ENCODE results near the gene ANAPC16. TPM values are rescaled to one million over a fixed set of nuclear protein-coding genes. Genes with fewer than 3 reads are reported as not detected.

Gene ANAPC16
- total and polyA plus RNA-seq, 7 experiments from 2014 or later = 85.5 to 445 (median 118) TPM

DNA sequence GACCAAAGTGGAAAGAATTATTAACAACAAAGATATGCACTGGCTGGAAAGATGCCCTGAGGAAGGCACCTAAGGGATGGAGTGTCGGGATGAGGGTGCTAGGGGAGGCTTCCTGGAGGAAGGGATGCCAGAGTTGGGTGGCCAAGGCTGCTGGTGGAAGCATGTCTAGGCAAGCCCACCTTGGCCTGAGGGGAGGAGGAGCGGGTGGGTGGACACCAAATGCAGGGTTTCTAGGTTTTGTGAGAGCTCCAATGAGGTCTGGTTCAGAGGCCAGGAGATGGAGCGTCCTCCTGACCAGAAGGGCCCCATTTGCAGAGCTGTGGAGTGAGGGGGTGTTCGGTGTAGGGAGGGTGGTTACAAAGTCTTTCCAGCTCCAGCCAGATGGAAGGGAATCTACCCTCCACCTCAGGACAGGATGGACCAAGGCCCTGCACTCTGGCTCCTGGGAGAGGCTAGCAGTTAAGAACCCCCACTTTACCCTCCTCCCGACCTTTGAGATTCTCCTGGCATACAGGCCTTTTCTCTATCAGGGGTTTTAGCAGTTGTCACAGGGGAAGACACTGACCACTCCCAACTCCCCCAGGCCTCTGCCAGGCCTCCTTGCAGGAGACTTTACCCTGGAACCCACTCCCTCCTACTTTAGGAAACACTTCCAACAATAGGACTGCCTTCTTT is 54.9 kb downstream of the ANAPC16 start:
- H3K4me1 Mint-ChIP-seq = peaks cover 17 to 41% (median 36%) of the 10 kb centered on the region in 7 donors
- DNase-seq (no peak), ATAC-seq (no peak)
- H3K27me3 Mint-ChIP-seq = no peaks in the 10 kb centered on the region
- H3K4me3 Mint-ChIP-seq = peak overlapping the region in 4 of 10 donors; percentile 17 to 51 (median 29)
- POLR2A ChIA-PET = interaction anchor here (0.7 to 10.1 kb wide), 5 partner anchors 11 to 58 kb away, joined by 3 to 219 read pairs (median 86); no protein-coding TSS in a partner anchor
- peaks cover 0 to 25% (median 11%) of the 10 kb centered on the region in 3 experiments for H3K36me3 ChIP-seq (ENCODE audit: control insufficient read depth in 2 of 3, insufficient read depth in 3 of 3, low read length in 3 of 3)
- H3K9me3 Mint-ChIP-seq = peaks cover 0 to 2% (median 0%) of the 10 kb centered on the region in 11 donors
- no peaks in the 10 kb centered on the region for H3K9me3 ChIP-seq (ENCODE audit: control insufficient read depth in 2 of 3, low read length in 3 of 3)
- intact Hi-C loops (cut with micrococcal nuclease) = loop anchor here in 1 of 2 donors (5.0 kb wide), 1 partner anchor 422 kb away; the partner anchor contains the start of gene MCU
- no peak overlapping the region for H3K27ac ChIP-seq (ENCODE audit: low read depth, low read length)
- CTCF ChIA-PET = interaction anchor here (0.8 to 1.8 kb wide), 2 partner anchors 10 to 23 kb away, joined by 3 to 4 read pairs; no protein-coding TSS in a partner anchor
- H3K4me3 ChIP-seq (ENCODE audit: low read length) = no peak overlapping the region
- H3K36me3 Mint-ChIP-seq = peaks cover 9 to 20% (median 13%) of the 10 kb centered on the region in 5 donors
- H3K27me3 ChIP-seq (ENCODE audit: control insufficient read depth in 2 of 2, insufficient read depth in 2 of 2, low read length in 2 of 2) = no peaks in the 10 kb centered on the region
- H3K27ac Mint-ChIP-seq = peak overlapping the region in 8 of 9 donors; percentile 1 to 95 (median 56)
- peaks cover 7 to 9% of the 10 kb centered on the region in 2 donors for H3K4me1 ChIP-seq (ENCODE audit: control insufficient read depth in 2 of 2, insufficient read depth in 2 of 2, low read length in 2 of 2)

DNA sequence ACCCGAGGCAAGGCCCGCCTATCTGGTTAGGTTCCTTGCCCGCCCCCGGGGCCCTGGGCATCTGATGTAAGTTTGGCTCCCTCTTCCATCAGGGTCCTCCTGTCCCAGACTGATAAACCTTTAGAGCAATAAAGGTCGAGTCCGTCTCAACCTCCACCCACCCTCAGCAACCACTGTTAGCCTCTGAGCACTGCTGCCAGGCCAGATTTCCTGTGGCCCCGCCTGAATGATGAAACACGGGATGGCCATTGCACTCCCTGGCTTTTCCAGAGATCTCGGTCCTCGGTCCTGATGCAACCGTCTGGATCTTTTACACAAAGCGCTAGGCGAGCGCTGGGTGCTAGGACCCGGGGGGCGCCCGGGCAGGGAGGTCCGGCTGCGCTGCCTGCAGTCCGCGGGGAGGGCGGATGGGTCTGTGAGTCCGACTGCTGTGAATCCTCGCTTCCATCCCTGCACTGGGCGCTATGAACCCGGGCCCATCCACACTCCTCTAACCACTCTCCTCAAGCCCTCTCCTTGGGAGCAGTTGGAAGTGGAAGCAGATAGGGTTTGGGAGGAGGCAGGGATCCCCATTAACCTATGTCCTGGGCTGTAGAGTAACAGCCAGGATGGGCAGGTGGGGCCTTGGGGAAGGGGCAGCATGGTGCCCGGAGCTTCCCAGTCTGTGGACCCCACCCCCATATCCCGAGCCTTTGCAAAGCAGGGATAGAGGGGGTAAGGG is 57.0 kb downstream of the ANAPC16 start:
- Mint-ChIP-seq H3K27ac (peak overlapping the region; percentile 36 to 98 (median 94)), H3K9me3 (peaks cover 0 to 2% (median 0%) of the 10 kb centered on the region in 11 donors), H3K4me1 (peaks cover 30 to 58% (median 51%) of the 10 kb centered on the region in 7 donors), H3K4me3 (peak overlapping the region; percentile 97 to 100 (median 99)), H3K36me3 (peaks cover 14 to 31% (median 22%) of the 10 kb centered on the region in 5 donors), H3K27me3 (no peaks in the 10 kb centered on the region)
- H3K36me3 ChIP-seq (ENCODE audit: control insufficient read depth in 2 of 3, insufficient read depth in 3 of 3, low read length in 3 of 3) = peaks cover 0 to 34% (median 11%) of the 10 kb centered on the region in 3 experiments
- ATAC-seq (no peak), DNase-seq (peak in 3 of 9 donors; percentile 12 to 61 (median 21))
- ChIA-PET POLR2A (interaction anchor here (0.9 to 10.1 kb wide), 13 partner anchors 13 to 136 kb away, joined by 3 to 219 read pairs (median 26); partner anchors contain the start of genes ANAPC16 and ASCC1), CTCF (interaction anchor here (1.1 to 6.4 kb wide), 6 partner anchors 11 to 63 kb away, joined by 3 to 69 read pairs (median 19); no protein-coding TSS in a partner anchor)
- peak overlapping the region; percentile 96 for H3K27ac ChIP-seq (ENCODE audit: low read depth, low read length)
- H3K27me3 ChIP-seq (ENCODE audit: control insufficient read depth in 2 of 2, insufficient read depth in 2 of 2, low read length in 2 of 2) = no peaks in the 10 kb centered on the region
- H3K9me3 ChIP-seq (ENCODE audit: control insufficient read depth in 2 of 3, low read length in 3 of 3) = no peaks in the 10 kb centered on the region
- H3K4me1 ChIP-seq (ENCODE audit: control insufficient read depth in 2 of 2, insufficient read depth in 2 of 2, low read length in 2 of 2) = peaks cover 9 to 20% of the 10 kb centered on the region in 2 donors
- intact Hi-C loops (cut with micrococcal nuclease) = loop anchor here (1.0 to 5.0 kb wide), 12 partner anchors 12 to 419 kb away; partner anchors contain the start of genes ANAPC16 (in 1 of the 2), ASCC1 (in 1 of the 2) and MCU (in 1 of the 2)
- peak overlapping the region; percentile 95 for H3K4me3 ChIP-seq (ENCODE audit: low read length)

DNA sequence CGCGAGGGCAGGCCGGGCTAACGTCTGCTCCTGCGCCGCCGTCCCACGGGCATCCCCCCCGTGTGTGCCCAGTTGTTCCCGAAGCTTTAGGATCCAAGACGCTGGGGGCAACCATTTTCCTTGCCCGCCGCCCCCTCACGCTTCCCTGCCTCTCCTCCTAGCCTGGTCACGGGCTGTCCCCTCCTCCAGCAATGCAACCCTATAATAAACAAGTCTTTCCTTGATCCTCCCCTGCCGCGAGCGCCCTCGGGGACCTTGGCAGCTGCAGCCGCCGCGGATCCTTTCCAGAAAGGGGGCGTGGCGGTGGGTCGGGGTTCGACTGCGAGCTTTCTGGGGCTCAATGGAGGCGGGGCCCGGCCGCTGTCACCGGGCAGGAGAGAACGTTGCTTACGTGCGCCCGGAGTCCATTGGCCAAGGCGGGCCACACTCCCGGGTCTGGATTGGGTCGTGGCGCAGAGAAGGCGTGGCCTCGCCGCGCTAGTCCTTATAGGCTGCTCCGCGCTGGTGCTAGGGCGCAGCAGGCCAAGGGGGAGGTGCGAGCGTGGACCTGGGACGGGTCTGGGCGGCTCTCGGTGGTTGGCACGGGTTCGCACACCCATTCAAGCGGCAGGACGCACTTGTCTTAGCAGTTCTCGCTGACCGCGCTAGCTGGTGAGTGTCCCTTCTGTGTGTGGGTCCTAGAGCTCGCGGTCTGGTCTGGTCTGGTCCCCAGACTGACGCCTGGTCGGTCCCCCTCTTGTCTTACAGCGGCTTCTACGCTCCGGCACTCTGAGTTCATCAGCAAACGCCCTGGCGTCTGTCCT is 57.8 kb downstream of the ANAPC16 start, which contains the start of gene DDIT4:
TSS of gene DDIT4 (plus strand) at position 515 of the 803 bp plus-strand sequence. CDS start 293 bp downstream, outside the sequence.
- Histone ChIP-seq H3K4me1 (ENCODE audit: control insufficient read depth in 2 of 2, insufficient read depth in 2 of 2, low read length in 2 of 2) (peaks cover 9 to 20% of the 10 kb centered on the region in 2 donors), H3K27me3 (ENCODE audit: control insufficient read depth in 2 of 2, insufficient read depth in 2 of 2, low read length in 2 of 2) (no peaks in the 10 kb centered on the region), H3K27ac (ENCODE audit: low read depth, low read length) (peak within 1 kb of the TSS; percentile 96), H3K36me3 (ENCODE audit: control insufficient read depth in 2 of 3, insufficient read depth in 3 of 3, low read length in 3 of 3) (peaks cover 0 to 34% (median 11%) of the 10 kb centered on the region in 3 experiments), H3K4me3 (ENCODE audit: low read length) (peak within 1 kb of the TSS; percentile 95), H3K9me3 (ENCODE audit: control insufficient read depth in 2 of 3, low read length in 3 of 3) (no peaks in the 10 kb centered on the region)
- Mint-ChIP-seq H3K4me1 (peaks cover 34 to 63% (median 59%) of the 10 kb centered on the region in 7 donors), H3K27me3 (no peaks in the 10 kb centered on the region), H3K36me3 (peaks cover 14 to 31% (median 22%) of the 10 kb centered on the region in 5 donors), H3K4me3 (peak within 1 kb of the TSS; percentile 97 to 100 (median 99)), H3K27ac (peak within 1 kb of the TSS; percentile 93 to 98 (median 95)), H3K9me3 (peaks cover 0 to 2% (median 0%) of the 10 kb centered on the region in 11 donors)
- intact Hi-C loops (cut with micrococcal nuclease) = loop anchor here (1.0 to 5.0 kb wide), 14 partner anchors 12 to 419 kb away; partner anchors contain the start of genes ANAPC16 (in 1 of the 2), ASCC1 (in 1 of the 2), MCU (in 1 of the 2) and SPOCK2 (in 1 of the 2)
- CTCF ChIA-PET = interaction anchor here (0.6 to 6.4 kb wide), 9 partner anchors 12 to 62 kb away, joined by 3 to 69 read pairs (median 11); no protein-coding TSS in a partner anchor
- peak; percentile 97 for ATAC-seq
- peak; percentile 92 to 98 (median 97) for DNase-seq
- POLR2A ChIA-PET = interaction anchor here (0.6 to 10.1 kb wide), 18 partner anchors 10 to 972 kb away, joined by 3 to 219 read pairs (median 16); partner anchors contain the start of genes ANAPC16 and ASCC1

DNA sequence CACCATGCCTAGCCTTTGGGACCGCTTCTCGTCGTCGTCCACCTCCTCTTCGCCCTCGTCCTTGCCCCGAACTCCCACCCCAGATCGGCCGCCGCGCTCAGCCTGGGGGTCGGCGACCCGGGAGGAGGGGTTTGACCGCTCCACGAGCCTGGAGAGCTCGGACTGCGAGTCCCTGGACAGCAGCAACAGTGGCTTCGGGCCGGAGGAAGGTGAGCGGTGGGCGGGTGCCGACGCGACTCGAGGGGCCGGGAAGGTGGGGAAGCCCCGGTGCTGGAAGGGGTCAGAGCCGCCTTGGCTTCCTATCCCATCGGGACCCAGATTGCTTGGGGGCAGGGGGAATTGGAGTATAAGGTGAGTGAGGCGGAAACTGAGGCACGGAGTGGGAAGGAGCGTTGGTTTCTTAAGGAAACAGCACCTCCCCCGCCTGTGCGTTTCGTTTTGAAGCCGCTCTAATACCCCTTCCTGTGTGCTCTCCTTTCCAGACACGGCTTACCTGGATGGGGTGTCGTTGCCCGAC is 58.5 kb downstream of the ANAPC16 start:
- peaks cover 0 to 2% (median 0%) of the 10 kb centered on the region in 11 donors for H3K9me3 Mint-ChIP-seq
- H3K36me3 Mint-ChIP-seq = peaks cover 14 to 31% (median 22%) of the 10 kb centered on the region in 5 donors
- peaks cover 0 to 34% (median 11%) of the 10 kb centered on the region in 3 experiments for H3K36me3 ChIP-seq (ENCODE audit: control insufficient read depth in 2 of 3, insufficient read depth in 3 of 3, low read length in 3 of 3)
- DNase-seq = peak in 1 of 9 donors; percentile 62
- peak; percentile 0 for ATAC-seq
- no peaks in the 10 kb centered on the region for H3K27me3 Mint-ChIP-seq
- peak overlapping the region; percentile 93 to 98 (median 95) for H3K27ac Mint-ChIP-seq
- H3K9me3 ChIP-seq (ENCODE audit: control insufficient read depth in 2 of 3, low read length in 3 of 3) = no peaks in the 10 kb centered on the region
- H3K4me3 Mint-ChIP-seq = peak overlapping the region; percentile 97 to 100 (median 99)
- ChIA-PET POLR2A (interaction anchor here (0.6 to 10.1 kb wide), 22 partner anchors 8 to 195 kb away, joined by 3 to 219 read pairs (median 11); partner anchors contain the start of genes ANAPC16 and ASCC1), CTCF (interaction anchor here (1.1 to 6.4 kb wide), 24 partner anchors 10 to 226 kb away, joined by 3 to 69 read pairs (median 7); partner anchors contain the start of genes ANAPC16 and ASCC1)
- peaks cover 9 to 20% of the 10 kb centered on the region in 2 donors for H3K4me1 ChIP-seq (ENCODE audit: control insufficient read depth in 2 of 2, insufficient read depth in 2 of 2, low read length in 2 of 2)
- H3K27ac ChIP-seq (ENCODE audit: low read depth, low read length) = peak overlapping the region; percentile 96
- H3K27me3 ChIP-seq (ENCODE audit: control insufficient read depth in 2 of 2, insufficient read depth in 2 of 2, low read length in 2 of 2) = no peaks in the 10 kb centered on the region
- peak overlapping the region; percentile 95 for H3K4me3 ChIP-seq (ENCODE audit: low read length)
- H3K4me1 Mint-ChIP-seq = peaks cover 33 to 66% (median 59%) of the 10 kb centered on the region in 7 donors
- intact Hi-C loops (cut with micrococcal nuclease) = loop anchor here in 1 of 2 donors (1.0 to 5.0 kb wide), 4 partner anchors 23 to 418 kb away; partner anchors contain the start of genes MCU and SPOCK2

DNA sequence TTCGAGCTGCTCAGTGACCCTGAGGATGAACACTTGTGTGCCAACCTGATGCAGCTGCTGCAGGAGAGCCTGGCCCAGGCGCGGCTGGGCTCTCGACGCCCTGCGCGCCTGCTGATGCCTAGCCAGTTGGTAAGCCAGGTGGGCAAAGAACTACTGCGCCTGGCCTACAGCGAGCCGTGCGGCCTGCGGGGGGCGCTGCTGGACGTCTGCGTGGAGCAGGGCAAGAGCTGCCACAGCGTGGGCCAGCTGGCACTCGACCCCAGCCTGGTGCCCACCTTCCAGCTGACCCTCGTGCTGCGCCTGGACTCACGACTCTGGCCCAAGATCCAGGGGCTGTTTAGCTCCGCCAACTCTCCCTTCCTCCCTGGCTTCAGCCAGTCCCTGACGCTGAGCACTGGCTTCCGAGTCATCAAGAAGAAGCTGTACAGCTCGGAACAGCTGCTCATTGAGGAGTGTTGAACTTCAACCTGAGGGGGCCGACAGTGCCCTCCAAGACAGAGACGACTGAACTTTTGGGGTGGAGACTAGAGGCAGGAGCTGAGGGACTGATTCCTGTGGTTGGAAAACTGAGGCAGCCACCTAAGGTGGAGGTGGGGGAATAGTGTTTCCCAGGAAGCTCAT is 59.0 kb downstream of the ANAPC16 start:
- peaks cover 14 to 31% (median 22%) of the 10 kb centered on the region in 5 donors for H3K36me3 Mint-ChIP-seq
- POLR2A ChIA-PET = interaction anchor here (0.6 to 10.1 kb wide), 24 partner anchors 9 to 475 kb away, joined by 3 to 219 read pairs (median 10); partner anchors contain the start of genes ANAPC16 and ASCC1

More for the DNA sequence above, 59.0 kb downstream of the ANAPC16 start:
- ATAC-seq (peak; percentile 37), DNase-seq (peak; percentile 61 to 79 (median 77))
- H3K27ac Mint-ChIP-seq = peak overlapping the region; percentile 93 to 98 (median 95)
- intact Hi-C loops (cut with micrococcal nuclease) = loop anchor here in 1 of 2 donors (1.0 to 5.0 kb wide), 4 partner anchors 22 to 417 kb away; partner anchors contain the start of genes MCU and SPOCK2
- Histone ChIP-seq H3K36me3 (ENCODE audit: control insufficient read depth in 2 of 3, insufficient read depth in 3 of 3, low read length in 3 of 3) (peaks cover 0 to 34% (median 11%) of the 10 kb centered on the region in 3 experiments), H3K27me3 (ENCODE audit: control insufficient read depth in 2 of 2, insufficient read depth in 2 of 2, low read length in 2 of 2) (no peaks in the 10 kb centered on the region), H3K4me1 (ENCODE audit: control insufficient read depth in 2 of 2, insufficient read depth in 2 of 2, low read length in 2 of 2) (peaks cover 9 to 20% of the 10 kb centered on the region in 2 donors), H3K4me3 (ENCODE audit: low read length) (peak overlapping the region; percentile 95), H3K27ac (ENCODE audit: low read depth, low read length) (peak overlapping the region; percentile 96), H3K9me3 (ENCODE audit: control insufficient read depth in 2 of 3, low read length in 3 of 3) (no peaks in the 10 kb centered on the region)
- peaks cover 0 to 2% (median 0%) of the 10 kb centered on the region in 11 donors for H3K9me3 Mint-ChIP-seq
- H3K4me3 Mint-ChIP-seq = peak overlapping the region; percentile 97 to 100 (median 99)
- no peaks in the 10 kb centered on the region for H3K27me3 Mint-ChIP-seq
- peaks cover 33 to 70% (median 61%) of the 10 kb centered on the region in 7 donors for H3K4me1 Mint-ChIP-seq
- CTCF ChIA-PET = interaction anchor here (0.6 to 6.4 kb wide), 27 partner anchors 9 to 226 kb away, joined by 3 to 69 read pairs (median 7); partner anchors contain the start of genes ANAPC16 and ASCC1

All from naive thymus-derived CD4-positive, alpha-beta T cell (primary cell).